K562 (cell line): ENCODE results near the gene ROM1. TPM values are rescaled to one million over a fixed set of nuclear protein-coding genes. Genes with fewer than 3 reads are reported as not detected.

Experiments used
- BRF1 ChIP-seq: IDR thresholded peaks from 3 replicates; pipeline ENCODE4 v1.6.1; 2011; ENCODE audit warnings: borderline replicate concordance, mild to moderate bottlenecking; ENCODE audit not compliant: insufficient read length; ENCODE audit errors: extremely low read depth
- CHD2 ChIP-seq: IDR thresholded peaks from 2 replicates; pipeline ENCODE4 v1.6.1; 2011; ENCODE audit warnings: low read depth, low read length
- ELF1 ChIP-seq: fragments of 200-800 bp; sonication (Bioruptor generic); IDR thresholded peaks from 2 replicates; pipeline ENCODE4 v1.6.1; 2016; ENCODE audit warnings: missing genetic modification characterization, missing compliant biosample characterization
- PURB ChIP-seq: sonication (generic); formaldehyde crosslinking; IDR thresholded peaks from 2 replicates; pipeline ENCODE4 v1.9.0; 2021; ENCODE audit warnings: low read depth, mild to moderate bottlenecking, missing genetic modification reagents
- SMAD1 ChIP-seq: fragments of 150-350 bp; IDR thresholded peaks from 2 replicates; pipeline ENCODE4 v1.6.1; 2014; ENCODE audit warnings: low read length, low read depth; ENCODE audit not compliant: partially characterized antibody
- SNIP1 ChIP-seq: fragments of 450-650 bp; IDR thresholded peaks from 2 replicates; pipeline ENCODE4 v1.7.1; 2017; ENCODE audit warnings: low read depth, mild to moderate bottlenecking
- SPI1 ChIP-seq: IDR thresholded peaks from 2 replicates; pipeline ENCODE4 v1.6.1; 2011; ENCODE audit warnings: low read depth, low read length, control low read depth, borderline replicate concordance
- ZNF121 ChIP-seq: sonication (generic); formaldehyde crosslinking; conservative IDR thresholded peaks from 2 replicates; pipeline ENCODE4 v1.8.0; 2022; ENCODE audit warnings: missing genetic modification reagents
- ZNF263 ChIP-seq: sonication (generic); formaldehyde crosslinking; IDR thresholded peaks from 2 replicates; pipeline ENCODE4 v1.8.0; 2022; ENCODE audit warnings: mild to moderate bottlenecking, missing genetic modification reagents, borderline replicate concordance
- ZNF324 ChIP-seq: fragments of 250-450 bp; sonication (Bioruptor Pico); IDR thresholded peaks from 2 replicates; pipeline ENCODE4 v1.4.0; 2020; ENCODE audit warnings: mild to moderate bottlenecking
- ZNF764 ChIP-seq: fragments of 250-450 bp; sonication (Bioruptor Pico); IDR thresholded peaks from 2 replicates; pipeline ENCODE4 v1.4.0; 2020; ENCODE audit warnings: low read depth, mild to moderate bottlenecking, moderate library complexity
- polyA plus RNA-seq, 8 experiments: library from polyadenylated mRNA; depleted of rRNA in 4 of 8; stranded (reverse) in 5 of 8; unstranded in 3 of 8; fragments of >200 nt; fragmentation: Nextera tagmentation in 2 of 8; fragmentation: Illumina TruSeq in 1 of 8; extraction: Ambion mirVana in 2 of 8; extraction: Trizol in 1 of 8; gene quantifications; 2 replicates each; pipeline versions ENCODE4 v1.2.1 to v1.2.3, GENCODE V29; 2011 to 2014; ENCODE audit warnings: inconsistent platforms in 1 of 8, missing spikeins in 1 of 8
- total RNA-seq, 7 experiments: library from RNA; depleted of rRNA in 6 of 7; stranded (reverse); fragments of >200 nt in 6 of 7; fragmentation: Illumina TruSeq in 2 of 7; extraction: Trizol in 2 of 7; gene quantifications; 2 replicates each; pipeline versions ENCODE4 v1.2.1 to v1.2.3, GENCODE V29; 2011 to 2021; ENCODE audit warnings: low replicate concordance in 1 of 7
- TF ChIP-seq, protein P1 (sequence below): sonication (generic); formaldehyde crosslinking; IDR thresholded peaks from 2 replicates; pipeline ENCODE4 v1.8.0; 2022; ENCODE audit warnings: mild to moderate bottlenecking, missing genetic modification reagents
- TF ChIP-seq, protein P2 (sequence below): fragments of 250-450 bp; sonication (Bioruptor Pico); IDR thresholded peaks from 2 replicates; pipeline ENCODE4 v1.8.0; 2022; ENCODE audit warnings: inconsistent platforms, mild to moderate bottlenecking, moderate library complexity, borderline replicate concordance
- TF ChIP-seq, protein P3 (sequence below): sonication (generic); formaldehyde crosslinking; IDR thresholded peaks from 2 replicates; pipeline ENCODE4 v1.8.0; 2022; ENCODE audit warnings: missing genetic modification reagents, mild to moderate bottlenecking, moderate library complexity, borderline replicate concordance
- TF ChIP-seq, protein P4 (sequence below): fragments of 250-450 bp; sonication (Bioruptor Pico); IDR thresholded peaks from 2 replicates; pipeline ENCODE4 v1.4.0; 2020
- TF ChIP-seq, protein P5 (sequence below): fragments of 250-450 bp; sonication (Bioruptor Pico); IDR thresholded peaks from 2 replicates; pipeline ENCODE4 v1.5.0; 2020; ENCODE audit warnings: mild to moderate bottlenecking, borderline replicate concordance

Gene ROM1
- total and polyA plus RNA-seq, 9 of the 15 experiments (the other 6 are each of a cell fraction or from before 2014, with no cell fraction given) = 0.75 to 4.0 (median 2.6) TPM

DNA sequence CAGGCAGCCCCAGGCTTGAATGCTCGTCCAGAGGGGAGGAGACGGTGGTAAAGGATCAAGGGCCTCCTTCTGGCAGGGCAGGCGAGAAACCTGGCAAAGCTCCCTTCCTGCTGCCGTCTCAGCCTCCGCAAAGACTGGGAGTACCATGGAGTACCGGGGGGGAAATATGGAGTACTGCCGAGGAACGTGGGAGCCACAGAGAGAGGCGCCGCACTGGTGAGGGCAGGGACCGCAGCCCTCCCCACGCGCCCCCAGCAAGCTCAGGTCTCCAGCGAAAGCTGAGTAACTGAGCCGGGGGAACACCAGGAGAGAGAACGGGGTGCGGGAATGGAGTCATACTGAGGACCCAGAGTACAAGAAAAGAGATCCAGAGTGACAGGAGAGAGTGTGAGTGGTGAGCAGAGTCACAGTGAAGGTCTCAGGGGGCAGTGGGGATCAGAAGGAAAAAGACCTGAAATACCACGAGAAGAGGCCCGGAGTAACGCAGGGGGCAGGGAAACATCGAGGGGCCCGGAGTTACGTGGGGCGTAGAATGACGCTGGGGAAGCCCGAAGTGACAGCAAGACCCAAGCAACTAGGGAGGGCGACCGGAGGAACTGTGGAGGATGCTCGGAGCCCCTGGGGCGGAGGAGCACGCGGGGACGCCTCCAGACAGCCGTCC, 1.2 kb upstream of the ROM1 start (continued):
- TF ChIP-seq, protein P1, sequence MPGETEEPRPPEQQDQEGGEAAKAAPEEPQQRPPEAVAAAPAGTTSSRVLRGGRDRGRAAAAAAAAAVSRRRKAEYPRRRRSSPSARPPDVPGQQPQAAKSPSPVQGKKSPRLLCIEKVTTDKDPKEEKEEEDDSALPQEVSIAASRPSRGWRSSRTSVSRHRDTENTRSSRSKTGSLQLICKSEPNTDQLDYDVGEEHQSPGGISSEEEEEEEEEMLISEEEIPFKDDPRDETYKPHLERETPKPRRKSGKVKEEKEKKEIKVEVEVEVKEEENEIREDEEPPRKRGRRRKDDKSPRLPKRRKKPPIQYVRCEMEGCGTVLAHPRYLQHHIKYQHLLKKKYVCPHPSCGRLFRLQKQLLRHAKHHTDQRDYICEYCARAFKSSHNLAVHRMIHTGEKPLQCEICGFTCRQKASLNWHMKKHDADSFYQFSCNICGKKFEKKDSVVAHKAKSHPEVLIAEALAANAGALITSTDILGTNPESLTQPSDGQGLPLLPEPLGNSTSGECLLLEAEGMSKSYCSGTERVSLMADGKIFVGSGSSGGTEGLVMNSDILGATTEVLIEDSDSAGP (CRISPR knock-in tag) = no peak
- TF ChIP-seq, protein P2, sequence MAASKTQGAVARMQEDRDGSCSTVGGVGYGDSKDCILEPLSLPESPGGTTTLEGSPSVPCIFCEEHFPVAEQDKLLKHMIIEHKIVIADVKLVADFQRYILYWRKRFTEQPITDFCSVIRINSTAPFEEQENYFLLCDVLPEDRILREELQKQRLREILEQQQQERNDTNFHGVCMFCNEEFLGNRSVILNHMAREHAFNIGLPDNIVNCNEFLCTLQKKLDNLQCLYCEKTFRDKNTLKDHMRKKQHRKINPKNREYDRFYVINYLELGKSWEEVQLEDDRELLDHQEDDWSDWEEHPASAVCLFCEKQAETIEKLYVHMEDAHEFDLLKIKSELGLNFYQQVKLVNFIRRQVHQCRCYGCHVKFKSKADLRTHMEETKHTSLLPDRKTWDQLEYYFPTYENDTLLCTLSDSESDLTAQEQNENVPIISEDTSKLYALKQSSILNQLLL (CRISPR knock-in tag) = no peak
- TF ChIP-seq SNIP1 = no peak
- TF ChIP-seq BRF1 = no peak
- TF ChIP-seq SPI1 = no peak
- TF ChIP-seq, protein P3, sequence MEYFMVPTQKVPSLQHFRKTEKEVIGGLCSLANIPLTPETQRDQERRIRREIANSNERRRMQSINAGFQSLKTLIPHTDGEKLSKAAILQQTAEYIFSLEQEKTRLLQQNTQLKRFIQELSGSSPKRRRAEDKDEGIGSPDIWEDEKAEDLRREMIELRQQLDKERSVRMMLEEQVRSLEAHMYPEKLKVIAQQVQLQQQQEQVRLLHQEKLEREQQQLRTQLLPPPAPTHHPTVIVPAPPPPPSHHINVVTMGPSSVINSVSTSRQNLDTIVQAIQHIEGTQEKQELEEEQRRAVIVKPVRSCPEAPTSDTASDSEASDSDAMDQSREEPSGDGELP (CRISPR knock-in tag) = no peak
- TF ChIP-seq, protein P4, sequence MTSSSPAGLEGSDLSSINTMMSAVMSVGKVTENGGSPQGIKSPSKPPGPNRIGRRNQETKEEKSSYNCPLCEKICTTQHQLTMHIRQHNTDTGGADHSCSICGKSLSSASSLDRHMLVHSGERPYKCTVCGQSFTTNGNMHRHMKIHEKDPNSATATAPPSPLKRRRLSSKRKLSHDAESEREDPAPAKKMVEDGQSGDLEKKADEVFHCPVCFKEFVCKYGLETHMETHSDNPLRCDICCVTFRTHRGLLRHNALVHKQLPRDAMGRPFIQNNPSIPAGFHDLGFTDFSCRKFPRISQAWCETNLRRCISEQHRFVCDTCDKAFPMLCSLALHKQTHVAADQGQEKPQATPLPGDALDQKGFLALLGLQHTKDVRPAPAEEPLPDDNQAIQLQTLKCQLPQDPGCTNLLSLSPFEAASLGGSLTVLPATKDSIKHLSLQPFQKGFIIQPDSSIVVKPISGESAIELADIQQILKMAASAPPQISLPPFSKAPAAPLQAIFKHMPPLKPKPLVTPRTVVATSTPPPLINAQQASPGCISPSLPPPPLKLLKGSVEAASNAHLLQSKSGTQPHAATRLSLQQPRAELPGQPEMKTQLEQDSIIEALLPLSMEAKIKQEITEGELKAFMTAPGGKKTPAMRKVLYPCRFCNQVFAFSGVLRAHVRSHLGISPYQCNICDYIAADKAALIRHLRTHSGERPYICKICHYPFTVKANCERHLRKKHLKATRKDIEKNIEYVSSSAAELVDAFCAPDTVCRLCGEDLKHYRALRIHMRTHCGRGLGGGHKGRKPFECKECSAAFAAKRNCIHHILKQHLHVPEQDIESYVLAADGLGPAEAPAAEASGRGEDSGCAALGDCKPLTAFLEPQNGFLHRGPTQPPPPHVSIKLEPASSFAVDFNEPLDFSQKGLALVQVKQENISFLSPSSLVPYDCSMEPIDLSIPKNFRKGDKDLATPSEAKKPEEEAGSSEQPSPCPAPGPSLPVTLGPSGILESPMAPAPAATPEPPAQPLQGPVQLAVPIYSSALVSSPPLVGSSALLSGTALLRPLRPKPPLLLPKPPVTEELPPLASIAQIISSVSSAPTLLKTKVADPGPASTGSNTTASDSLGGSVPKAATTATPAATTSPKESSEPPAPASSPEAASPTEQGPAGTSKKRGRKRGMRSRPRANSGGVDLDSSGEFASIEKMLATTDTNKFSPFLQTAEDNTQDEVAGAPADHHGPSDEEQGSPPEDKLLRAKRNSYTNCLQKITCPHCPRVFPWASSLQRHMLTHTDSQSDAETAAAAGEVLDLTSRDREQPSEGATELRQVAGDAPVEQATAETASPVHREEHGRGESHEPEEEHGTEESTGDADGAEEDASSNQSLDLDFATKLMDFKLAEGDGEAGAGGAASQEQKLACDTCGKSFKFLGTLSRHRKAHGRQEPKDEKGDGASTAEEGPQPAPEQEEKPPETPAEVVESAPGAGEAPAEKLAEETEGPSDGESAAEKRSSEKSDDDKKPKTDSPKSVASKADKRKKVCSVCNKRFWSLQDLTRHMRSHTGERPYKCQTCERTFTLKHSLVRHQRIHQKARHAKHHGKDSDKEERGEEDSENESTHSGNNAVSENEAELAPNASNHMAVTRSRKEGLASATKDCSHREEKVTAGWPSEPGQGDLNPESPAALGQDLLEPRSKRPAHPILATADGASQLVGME (CRISPR knock-in tag) = no peak
- TF ChIP-seq, protein P5, sequence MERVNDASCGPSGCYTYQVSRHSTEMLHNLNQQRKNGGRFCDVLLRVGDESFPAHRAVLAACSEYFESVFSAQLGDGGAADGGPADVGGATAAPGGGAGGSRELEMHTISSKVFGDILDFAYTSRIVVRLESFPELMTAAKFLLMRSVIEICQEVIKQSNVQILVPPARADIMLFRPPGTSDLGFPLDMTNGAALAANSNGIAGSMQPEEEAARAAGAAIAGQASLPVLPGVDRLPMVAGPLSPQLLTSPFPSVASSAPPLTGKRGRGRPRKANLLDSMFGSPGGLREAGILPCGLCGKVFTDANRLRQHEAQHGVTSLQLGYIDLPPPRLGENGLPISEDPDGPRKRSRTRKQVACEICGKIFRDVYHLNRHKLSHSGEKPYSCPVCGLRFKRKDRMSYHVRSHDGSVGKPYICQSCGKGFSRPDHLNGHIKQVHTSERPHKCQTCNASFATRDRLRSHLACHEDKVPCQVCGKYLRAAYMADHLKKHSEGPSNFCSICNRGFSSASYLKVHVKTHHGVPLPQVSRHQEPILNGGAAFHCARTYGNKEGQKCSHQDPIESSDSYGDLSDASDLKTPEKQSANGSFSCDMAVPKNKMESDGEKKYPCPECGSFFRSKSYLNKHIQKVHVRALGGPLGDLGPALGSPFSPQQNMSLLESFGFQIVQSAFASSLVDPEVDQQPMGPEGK = no peak
- no peak for TF ChIP-seq ELF1 (tag)
- no peak for TF ChIP-seq ZNF121
- no peak for TF ChIP-seq ZNF324 (CRISPR knock-in tag)
- TF ChIP-seq PURB (CRISPR knock-in tag) = no peak
- no peak for TF ChIP-seq ZNF764 (CRISPR knock-in tag)
- TF ChIP-seq ZNF263 (CRISPR knock-in tag) = peak; percentile 67; the same call in 1 of the 2 replicates
- TF ChIP-seq SMAD1 = peak; percentile 33
- peak; percentile 73 for TF ChIP-seq CHD2
